Measurements from ENCODE around the gene MYD88. TPM values are rescaled to one million over a fixed set of nuclear protein-coding genes. Genes with fewer than 3 reads are reported as not detected.

The MYD88 gene
- total RNA-seq, 1 experiment from 2014 or later: 32.7 TPM

DNA sequence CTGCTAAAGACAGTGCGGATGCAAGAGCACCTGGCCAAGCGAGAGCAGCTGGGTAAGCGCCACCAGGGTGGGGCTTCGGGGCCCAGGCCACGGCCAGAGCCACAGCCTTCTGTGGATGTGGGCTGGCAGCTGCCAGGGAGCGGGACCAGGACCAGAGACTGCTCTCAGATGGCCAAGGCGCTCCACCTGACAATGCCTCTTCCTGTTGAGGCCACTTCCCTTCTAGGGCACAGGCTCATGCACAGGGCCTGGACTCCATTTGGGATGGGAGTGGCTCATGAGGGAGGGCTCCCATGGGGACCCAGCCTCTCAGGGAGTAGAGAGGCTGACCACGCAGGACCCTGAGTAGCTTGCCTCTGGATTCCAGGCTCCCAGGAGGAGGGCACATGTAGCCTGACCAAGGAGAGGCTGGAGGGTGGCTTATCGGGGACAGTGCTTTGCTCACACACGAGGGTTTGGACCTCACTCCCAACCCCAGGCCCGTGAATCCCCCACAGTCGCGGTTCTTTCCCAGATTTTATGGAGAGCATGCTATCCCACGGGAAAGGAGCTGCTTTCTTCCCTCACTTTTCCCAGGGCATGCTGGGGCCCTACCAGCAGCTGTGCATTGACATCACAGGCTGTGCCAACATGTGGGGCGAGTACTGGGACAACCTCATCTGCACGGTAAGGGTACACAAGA, 26.6 kb upstream of the MYD88 start:
- H3K27ac ChIP-seq (ENCODE audit: low read length): no peak overlapping the region
- in situ Hi-C loops (cut with HindIII; ENCODE audit: low pct_unique_long_range_greater_than_20kb, low sequenced_read_pairs): no loop called here
- POLR2A ChIA-PET: no interaction called here
- intact Hi-C loops (cut with micrococcal nuclease; ENCODE audit: unreplicated experiment): no loop called here
- CTCF ChIA-PET: no interaction called here
- no peaks in the 10 kb centered on the region for H3K27me3 ChIP-seq (ENCODE audit: control insufficient read depth, insufficient read depth, low read length)
- no peak for DNase-seq (ENCODE audit: low read depth, low spot score)
- BruUV-seq (replicated peaks): no TSS peak
- no peaks in the 10 kb centered on the region for H3K4me1 ChIP-seq (ENCODE audit: control insufficient read depth, insufficient read depth, low read length)
- H3K4me3 ChIP-seq (ENCODE audit: low read depth in 2 of 2, low read length in 2 of 2): no peak overlapping the region
- TF ChIP-seq SIN3A (IDR thresholded peaks at IDR 0.05; ENCODE audit: borderline replicate concordance, insufficient read depth, low read depth, low read length) (no peak), POLR2AphosphoS5 (IDR thresholded peaks at IDR 0.05; ENCODE audit: low read depth, low read length) (no peak), TCF7L2 (IDR thresholded peaks at IDR 0.05; ENCODE audit: low read depth, low read length) (no peak)
- TF ChIP-seq, protein P1, sequence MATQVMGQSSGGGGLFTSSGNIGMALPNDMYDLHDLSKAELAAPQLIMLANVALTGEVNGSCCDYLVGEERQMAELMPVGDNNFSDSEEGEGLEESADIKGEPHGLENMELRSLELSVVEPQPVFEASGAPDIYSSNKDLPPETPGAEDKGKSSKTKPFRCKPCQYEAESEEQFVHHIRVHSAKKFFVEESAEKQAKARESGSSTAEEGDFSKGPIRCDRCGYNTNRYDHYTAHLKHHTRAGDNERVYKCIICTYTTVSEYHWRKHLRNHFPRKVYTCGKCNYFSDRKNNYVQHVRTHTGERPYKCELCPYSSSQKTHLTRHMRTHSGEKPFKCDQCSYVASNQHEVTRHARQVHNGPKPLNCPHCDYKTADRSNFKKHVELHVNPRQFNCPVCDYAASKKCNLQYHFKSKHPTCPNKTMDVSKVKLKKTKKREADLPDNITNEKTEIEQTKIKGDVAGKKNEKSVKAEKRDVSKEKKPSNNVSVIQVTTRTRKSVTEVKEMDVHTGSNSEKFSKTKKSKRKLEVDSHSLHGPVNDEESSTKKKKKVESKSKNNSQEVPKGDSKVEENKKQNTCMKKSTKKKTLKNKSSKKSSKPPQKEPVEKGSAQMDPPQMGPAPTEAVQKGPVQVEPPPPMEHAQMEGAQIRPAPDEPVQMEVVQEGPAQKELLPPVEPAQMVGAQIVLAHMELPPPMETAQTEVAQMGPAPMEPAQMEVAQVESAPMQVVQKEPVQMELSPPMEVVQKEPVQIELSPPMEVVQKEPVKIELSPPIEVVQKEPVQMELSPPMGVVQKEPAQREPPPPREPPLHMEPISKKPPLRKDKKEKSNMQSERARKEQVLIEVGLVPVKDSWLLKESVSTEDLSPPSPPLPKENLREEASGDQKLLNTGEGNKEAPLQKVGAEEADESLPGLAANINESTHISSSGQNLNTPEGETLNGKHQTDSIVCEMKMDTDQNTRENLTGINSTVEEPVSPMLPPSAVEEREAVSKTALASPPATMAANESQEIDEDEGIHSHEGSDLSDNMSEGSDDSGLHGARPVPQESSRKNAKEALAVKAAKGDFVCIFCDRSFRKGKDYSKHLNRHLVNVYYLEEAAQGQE (IDR thresholded peaks at IDR 0.05; ENCODE audit: insufficient read depth in 1 of 2, low read depth in 2 of 2, low read length in 1 of 2): no peak
- TF ChIP-seq, protein P2, sequence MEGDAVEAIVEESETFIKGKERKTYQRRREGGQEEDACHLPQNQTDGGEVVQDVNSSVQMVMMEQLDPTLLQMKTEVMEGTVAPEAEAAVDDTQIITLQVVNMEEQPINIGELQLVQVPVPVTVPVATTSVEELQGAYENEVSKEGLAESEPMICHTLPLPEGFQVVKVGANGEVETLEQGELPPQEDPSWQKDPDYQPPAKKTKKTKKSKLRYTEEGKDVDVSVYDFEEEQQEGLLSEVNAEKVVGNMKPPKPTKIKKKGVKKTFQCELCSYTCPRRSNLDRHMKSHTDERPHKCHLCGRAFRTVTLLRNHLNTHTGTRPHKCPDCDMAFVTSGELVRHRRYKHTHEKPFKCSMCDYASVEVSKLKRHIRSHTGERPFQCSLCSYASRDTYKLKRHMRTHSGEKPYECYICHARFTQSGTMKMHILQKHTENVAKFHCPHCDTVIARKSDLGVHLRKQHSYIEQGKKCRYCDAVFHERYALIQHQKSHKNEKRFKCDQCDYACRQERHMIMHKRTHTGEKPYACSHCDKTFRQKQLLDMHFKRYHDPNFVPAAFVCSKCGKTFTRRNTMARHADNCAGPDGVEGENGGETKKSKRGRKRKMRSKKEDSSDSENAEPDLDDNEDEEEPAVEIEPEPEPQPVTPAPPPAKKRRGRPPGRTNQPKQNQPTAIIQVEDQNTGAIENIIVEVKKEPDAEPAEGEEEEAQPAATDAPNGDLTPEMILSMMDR (IDR thresholded peaks at IDR 0.05): no peak
- no peaks in the 10 kb centered on the region for H3K9me3 ChIP-seq (ENCODE audit: control insufficient read depth, insufficient read depth, low read depth, low read length)
- ATAC-seq: no peak
- no peaks in the 10 kb centered on the region for H3K36me3 ChIP-seq (ENCODE audit: control insufficient read depth, insufficient read depth, low read length)

DNA sequence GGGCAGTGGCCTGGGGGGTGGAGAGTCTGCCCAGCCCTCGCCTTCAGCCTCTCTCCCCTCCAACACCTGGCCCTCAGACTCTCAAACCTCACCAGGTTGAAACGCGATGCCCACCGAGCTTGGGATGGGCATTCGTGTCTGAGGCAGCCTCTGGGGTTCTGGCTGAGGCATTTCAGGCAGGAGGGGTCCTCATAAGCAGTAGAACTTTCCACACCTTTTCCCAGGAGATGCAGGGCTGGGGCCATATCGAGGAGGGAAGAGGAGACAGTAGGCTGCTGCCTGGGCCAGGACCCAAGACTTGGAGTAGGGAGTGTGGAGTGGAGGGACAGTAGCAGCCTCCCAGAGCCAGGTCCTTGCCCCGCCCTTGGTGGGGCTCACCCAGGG, 26.1 kb upstream of the MYD88 start:
- ChIA-PET POLR2A (no interaction called here), CTCF (no interaction called here)
- Histone ChIP-seq H3K27ac (ENCODE audit: low read length) (no peak overlapping the region), H3K4me1 (ENCODE audit: control insufficient read depth, insufficient read depth, low read length) (no peaks in the 10 kb centered on the region), H3K36me3 (ENCODE audit: control insufficient read depth, insufficient read depth, low read length) (no peaks in the 10 kb centered on the region), H3K27me3 (ENCODE audit: control insufficient read depth, insufficient read depth, low read length) (no peaks in the 10 kb centered on the region), H3K4me3 (ENCODE audit: low read depth in 2 of 2, low read length in 2 of 2) (no peak overlapping the region), H3K9me3 (ENCODE audit: control insufficient read depth, insufficient read depth, low read depth, low read length) (no peaks in the 10 kb centered on the region)
- in situ Hi-C loops (cut with HindIII; ENCODE audit: low pct_unique_long_range_greater_than_20kb, low sequenced_read_pairs) (no loop called here), intact Hi-C loops (cut with micrococcal nuclease; ENCODE audit: unreplicated experiment) (no loop called here)
- no peak for TF ChIP-seq TCF7L2 (IDR thresholded peaks at IDR 0.05; ENCODE audit: low read depth, low read length)
- TF ChIP-seq, protein P1 (IDR thresholded peaks at IDR 0.05; ENCODE audit: insufficient read depth in 1 of 2, low read depth in 2 of 2, low read length in 1 of 2): no peak
- ATAC-seq (no peak), DNase-seq (ENCODE audit: low read depth, low spot score) (no peak)
- no TSS peak for BruUV-seq (replicated peaks)
